Measurements from ENCODE around the gene CDH13. TPM values are rescaled to one million over a fixed set of nuclear protein-coding genes. Genes with fewer than 3 reads are reported as not detected.

Gene CDH13
- polyA plus RNA-seq, 2 of the 4 experiments (the other 2 are of a cell fraction) = not detected

- no peak for TF ChIP-seq KDM1A (IDR thresholded peaks at IDR 0.05; ENCODE audit: low read depth)
- Histone ChIP-seq H3K9me3 (no peaks in the 10 kb centered on the region), H3K27ac (no peak overlapping the region), H3K4me1 (no peaks in the 10 kb centered on the region), H3K4me2 (no peak overlapping the region), H3K4me3 (no peak overlapping the region)
- CTCF ChIA-PET = no interaction called here
- WGBS (ENCODE audit: missing lambda C conversion rate) = 44% methylated on average over 4 of the region's 4 CpGs
- FAIRE-seq (no peak), DNase-seq (ENCODE audit: low read depth in 1 of 2, low spot score in 1 of 2) (no peak), ATAC-seq (no peak)
- POLR2A ChIA-PET = no interaction called here
These were observed 257.6 kb downstream of the CDH13 start for GRCh38 chr16:82884320-82884898.

- H3K4me2 ChIP-seq = no peak overlapping the region
- TF ChIP-seq BCL3 (IDR thresholded peaks at IDR 0.05) (no peak), MYC (IDR thresholded peaks at IDR 0.05; ENCODE audit: borderline replicate concordance, low read length) (no peak), JUN (IDR thresholded peaks at IDR 0.05) (no peak), SMC3 (IDR thresholded peaks at IDR 0.05) (no peak), ZC3H11A (IDR thresholded peaks at IDR 0.05) (no peak), KDM1A (IDR thresholded peaks at IDR 0.05; ENCODE audit: low read depth) (no peak), NPAS2 (CRISPR knock-in tag; IDR thresholded peaks at IDR 0.05; ENCODE audit: borderline replicate concordance) (no peak)
- no peaks in the 10 kb centered on the region for H3K4me1 ChIP-seq
- FAIRE-seq (no peak), ATAC-seq (no peak), DNase-seq (ENCODE audit: low read depth in 1 of 2, low spot score in 1 of 2) (no peak)
- ChIA-PET CTCF (no interaction called here), POLR2A (no interaction called here)
- 0% methylated on average over 2 of the region's 2 CpGs for WGBS (ENCODE audit: missing lambda C conversion rate)
- H3K9me3 ChIP-seq = no peaks in the 10 kb centered on the region
- H3K27ac ChIP-seq = no peak overlapping the region
- H3K4me3 ChIP-seq = no peak overlapping the region
These were observed 259.4 kb downstream of the CDH13 start for GRCh38 chr16:82886146-82886545.

GRCh38 chr16:82888591-82889001, 261.8 kb downstream of the CDH13 start:
- Histone ChIP-seq H3K4me3 (no peak overlapping the region), H3K4me1 (no peaks in the 10 kb centered on the region), H3K4me2 (no peak overlapping the region), H3K27ac (no peak overlapping the region), H3K9me3 (no peaks in the 10 kb centered on the region)
- ChIA-PET POLR2A (no interaction called here), CTCF (no interaction called here)
- TF ChIP-seq PHF8 (IDR thresholded peaks at IDR 0.05; ENCODE audit: borderline replicate concordance, low read depth) = no peak
- no peak for TF ChIP-seq JUNB (IDR thresholded peaks at IDR 0.05)
- no peak for TF ChIP-seq E2F6 (IDR thresholded peaks at IDR 0.05; ENCODE audit: borderline replicate concordance, low read depth)
- no peak for DNase-seq (ENCODE audit: low read depth in 1 of 2, low spot score in 1 of 2)
- FAIRE-seq = no peak
- ATAC-seq = no peak
- 5% methylated on average over 4 of the region's 4 CpGs for WGBS (ENCODE audit: missing lambda C conversion rate)

- DNase-seq (ENCODE audit: low read depth in 1 of 2, low spot score in 1 of 2) = no peak
- no peaks in the 10 kb centered on the region for H3K4me1 ChIP-seq
- WGBS (ENCODE audit: missing lambda C conversion rate) = 5% methylated on average over 3 of the region's 3 CpGs
- H3K4me3 ChIP-seq = no peak overlapping the region
- no peak overlapping the region for H3K4me2 ChIP-seq
- TF ChIP-seq MAFK (IDR thresholded peaks at IDR 0.05; ENCODE audit: partially characterized antibody) (no peak), BCL3 (IDR thresholded peaks at IDR 0.05) (no peak), FOSB (CRISPR knock-in tag; IDR thresholded peaks at IDR 0.05) (no peak), POLR2A (IDR thresholded peaks at IDR 0.05; ENCODE audit: low read length) (no peak), PBX3 (IDR thresholded peaks at IDR 0.05) (no peak), TP53 (CRISPR knock-in tag; IDR thresholded peaks at IDR 0.05) (no peak), RNF2 (IDR thresholded peaks at IDR 0.05; ENCODE audit: borderline replicate concordance, low read depth) (no peak), RCOR1 (IDR thresholded peaks at IDR 0.05; ENCODE audit: low read depth, low read length) (no peak), CHD2 (IDR thresholded peaks at IDR 0.05; ENCODE audit: low read length, partially characterized antibody) (no peak), KDM1A (IDR thresholded peaks at IDR 0.05; ENCODE audit: low read depth) (no peak)
- H3K27ac ChIP-seq = no peak overlapping the region
- CTCF ChIA-PET = no interaction called here
- ATAC-seq = no peak
- H3K9me3 ChIP-seq = no peaks in the 10 kb centered on the region
- POLR2A ChIA-PET = no interaction called here
- FAIRE-seq = no peak
These were observed 264.7 kb downstream of the CDH13 start for GRCh38 chr16:82891424-82891823.
